ENCODE results near the gene AVEN.

DNA sequence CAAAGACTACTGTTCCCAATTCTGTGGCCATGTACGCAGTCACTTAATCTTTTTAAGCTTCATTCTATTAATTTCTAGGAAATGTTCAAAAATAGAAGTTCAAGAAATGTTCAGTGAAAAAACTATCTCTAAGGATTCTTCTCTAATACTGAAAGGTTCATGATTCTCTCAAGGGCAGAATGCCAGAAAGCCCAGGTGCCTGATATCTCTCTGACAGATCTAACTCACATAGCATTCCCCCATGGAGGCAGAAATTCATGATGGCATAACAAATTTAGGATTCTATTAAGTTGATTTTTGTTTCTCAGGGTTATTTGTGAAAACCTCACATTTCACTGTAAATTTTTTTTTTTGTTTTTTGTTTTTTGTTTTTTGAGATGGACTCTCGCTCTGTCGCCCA lies 53.3 kb downstream of the AVEN start:
- TF ChIP-seq ZBTB7B (CRISPR knock-in tag; IDR thresholded peaks at IDR 0.05) (no peak), ZNF720 (CRISPR knock-in tag; IDR thresholded peaks at IDR 0.05) (no peak), FOXK2 (IDR thresholded peaks at IDR 0.05) (no peak), ZFX (CRISPR knock-in tag; IDR thresholded peaks at IDR 0.05; ENCODE audit: low read depth) (no peak), PITX1 (CRISPR knock-in tag; IDR thresholded peaks at IDR 0.05) (no peak), MBNL3 (CRISPR knock-in tag; conservative IDR thresholded peaks at IDR 0.05) (no peak)
- TF ChIP-seq, protein P1, sequence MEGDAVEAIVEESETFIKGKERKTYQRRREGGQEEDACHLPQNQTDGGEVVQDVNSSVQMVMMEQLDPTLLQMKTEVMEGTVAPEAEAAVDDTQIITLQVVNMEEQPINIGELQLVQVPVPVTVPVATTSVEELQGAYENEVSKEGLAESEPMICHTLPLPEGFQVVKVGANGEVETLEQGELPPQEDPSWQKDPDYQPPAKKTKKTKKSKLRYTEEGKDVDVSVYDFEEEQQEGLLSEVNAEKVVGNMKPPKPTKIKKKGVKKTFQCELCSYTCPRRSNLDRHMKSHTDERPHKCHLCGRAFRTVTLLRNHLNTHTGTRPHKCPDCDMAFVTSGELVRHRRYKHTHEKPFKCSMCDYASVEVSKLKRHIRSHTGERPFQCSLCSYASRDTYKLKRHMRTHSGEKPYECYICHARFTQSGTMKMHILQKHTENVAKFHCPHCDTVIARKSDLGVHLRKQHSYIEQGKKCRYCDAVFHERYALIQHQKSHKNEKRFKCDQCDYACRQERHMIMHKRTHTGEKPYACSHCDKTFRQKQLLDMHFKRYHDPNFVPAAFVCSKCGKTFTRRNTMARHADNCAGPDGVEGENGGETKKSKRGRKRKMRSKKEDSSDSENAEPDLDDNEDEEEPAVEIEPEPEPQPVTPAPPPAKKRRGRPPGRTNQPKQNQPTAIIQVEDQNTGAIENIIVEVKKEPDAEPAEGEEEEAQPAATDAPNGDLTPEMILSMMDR (CRISPR knock-in tag; IDR thresholded peaks at IDR 0.05), result no peak
- TF ChIP-seq, protein P2, sequence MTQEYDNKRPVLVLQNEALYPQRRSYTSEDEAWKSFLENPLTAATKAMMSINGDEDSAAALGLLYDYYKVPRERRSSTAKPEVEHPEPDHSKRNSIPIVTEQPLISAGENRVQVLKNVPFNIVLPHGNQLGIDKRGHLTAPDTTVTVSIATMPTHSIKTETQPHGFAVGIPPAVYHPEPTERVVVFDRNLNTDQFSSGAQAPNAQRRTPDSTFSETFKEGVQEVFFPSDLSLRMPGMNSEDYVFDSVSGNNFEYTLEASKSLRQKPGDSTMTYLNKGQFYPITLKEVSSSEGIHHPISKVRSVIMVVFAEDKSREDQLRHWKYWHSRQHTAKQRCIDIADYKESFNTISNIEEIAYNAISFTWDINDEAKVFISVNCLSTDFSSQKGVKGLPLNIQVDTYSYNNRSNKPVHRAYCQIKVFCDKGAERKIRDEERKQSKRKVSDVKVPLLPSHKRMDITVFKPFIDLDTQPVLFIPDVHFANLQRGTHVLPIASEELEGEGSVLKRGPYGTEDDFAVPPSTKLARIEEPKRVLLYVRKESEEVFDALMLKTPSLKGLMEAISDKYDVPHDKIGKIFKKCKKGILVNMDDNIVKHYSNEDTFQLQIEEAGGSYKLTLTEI (CRISPR knock-in tag; conservative IDR thresholded peaks at IDR 0.05), result no peak

All from HepG2 (cell line).